GM11168 (cell line): ENCODE data around the gene PRRC2B.
"Not testable (repeated sequence)": the region's sequence is repeated elsewhere in the genome, so short reads cannot be mapped to it uniquely, and the experiment has no call there.

Source experiments
- in situ Hi-C: fragments of 300-500 bp; cut with MboI; formaldehyde crosslinking; loops from one replicate; pipeline ENCODE4 v1.12.0; 2022; ENCODE audit warnings: low sequenced_read_pairs; ENCODE audit not compliant: unreplicated experiment

Gene PRRC2B

GRCh38 chr9:131461166-131461565, 67.3 kb downstream of the PRRC2B start:
- in situ Hi-C loops = no loop called here

- in situ Hi-C loops = no loop called here
Observed at GRCh38 chr9:131464354-131465000, 70.6 kb downstream of the PRRC2B start.

- in situ Hi-C loops = no loop called here
Observed at GRCh38 chr9:131465401-131465800, 71.5 kb downstream of the PRRC2B start.

GRCh38 chr9:131467214-131467935, 73.5 kb downstream of the PRRC2B start:
- in situ Hi-C loops = no loop called here

- in situ Hi-C loops = no loop called here
Observed at GRCh38 chr9:131468031-131468430, 74.1 kb downstream of the PRRC2B start.

- in situ Hi-C loops = no loop called here
Observed at GRCh38 chr9:131469356-131469755, 75.5 kb downstream of the PRRC2B start.

GRCh38 chr9:131469951-131470350, 76.1 kb downstream of the PRRC2B start:
- in situ Hi-C loops = no loop called here

- in situ Hi-C loops = no loop called here
Observed at GRCh38 chr9:131470581-131470991, 76.7 kb downstream of the PRRC2B start.

GRCh38 chr9:131472085-131472484, 78.2 kb downstream of the PRRC2B start:
- in situ Hi-C loops = not testable (repeated sequence)

- in situ Hi-C loops = no loop called here
Observed at GRCh38 chr9:131473198-131473885, 79.5 kb downstream of the PRRC2B start.

- in situ Hi-C loops = no loop called here
Observed at GRCh38 chr9:131473891-131474290, 80.0 kb downstream of the PRRC2B start.

- in situ Hi-C loops = no loop called here
Observed at GRCh38 chr9:131474711-131475110, 80.8 kb downstream of the PRRC2B start.

GRCh38 chr9:131475111-131475955, 81.4 kb downstream of the PRRC2B start:
- in situ Hi-C loops = no loop called here

- in situ Hi-C loops = no loop called here
Observed at GRCh38 chr9:131475956-131476776, 82.3 kb downstream of the PRRC2B start.

GRCh38 chr9:131476777-131477345, 83.0 kb downstream of the PRRC2B start:
- in situ Hi-C loops = no loop called here

- in situ Hi-C loops = no loop called here
Observed at GRCh38 chr9:131477367-131477766, 83.5 kb downstream of the PRRC2B start.

- in situ Hi-C loops = no loop called here
Observed at GRCh38 chr9:131477816-131478419, 84.0 kb downstream of the PRRC2B start.

GRCh38 chr9:131478421-131478868, 84.6 kb downstream of the PRRC2B start:
- in situ Hi-C loops = no loop called here

GRCh38 chr9:131478911-131479310, 85.0 kb downstream of the PRRC2B start:
- in situ Hi-C loops = no loop called here
